AG04449 (cell line): ENCODE results near the gene GSK3B.

Experiments
- CTCF ChIA-PET: fragments of 350-600 bp; formaldehyde crosslinking; extraction: SDS; loops from one replicate; lab custom pipeline; 2021; ENCODE audit warnings: antibody characterized with exemption; lab: Yijun Ruan, JAX
- POLR2A ChIA-PET: fragments of 400-600, 350-600 bp; formaldehyde crosslinking; extraction: SDS; loops from one replicate; lab custom pipeline; 2020; ENCODE audit warnings: antibody characterized with exemption, inconsistent platforms; lab: Yijun Ruan, JAX
- DNase-seq: peaks from one replicate; pipeline ENCODE4 v3.0.0-alpha.2; 2010; ENCODE audit warnings: low read depth, low spot score
- H3K4me3 ChIP-seq: 2 replicates; pipeline ENCODE4 v1.5.1; 2011; ENCODE audit warnings: low read depth, mild to moderate bottlenecking, control low read depth, low read length
- CTCF ChIP-seq: IDR thresholded peaks from one replicate; pipeline ENCODE4 v1.5.1; 2011; ENCODE audit warnings: mild to moderate bottlenecking, moderate library complexity, low read length, control low read depth, inconsistent platforms; ENCODE audit not compliant: insufficient read depth; ENCODE audit errors: missing control alignments

Gene GSK3B

GRCh38 chr3:119964294-119964693 is 130.0 kb downstream of the GSK3B start:
- ChIA-PET POLR2A (no interaction called here), CTCF (interaction anchor here (0.6 kb wide), 1 partner anchor 52 kb away, joined by 3 read pairs; no protein-coding TSS in a partner anchor)
- DNase-seq: no peak
- H3K4me3 ChIP-seq: no peak overlapping the region
- TF ChIP-seq CTCF: no peak

- no peak overlapping the region for H3K4me3 ChIP-seq
- ChIA-PET POLR2A (no interaction called here), CTCF (no interaction called here)
- DNase-seq: no peak
- TF ChIP-seq CTCF: no peak
Observed at GRCh38 chr3:119955972-119956371, 138.3 kb downstream of the GSK3B start.

- TF ChIP-seq CTCF: no peak
- ChIA-PET POLR2A (no interaction called here), CTCF (no interaction called here)
- no peak overlapping the region for H3K4me3 ChIP-seq
- no peak for DNase-seq
Observed at GRCh38 chr3:119950666-119951325, 143.5 kb downstream of the GSK3B start.

- TF ChIP-seq CTCF: no peak
- no peak overlapping the region for H3K4me3 ChIP-seq
- no peak for DNase-seq
- POLR2A ChIA-PET: no interaction called here
- CTCF ChIA-PET: interaction anchor here (1.0 to 1.3 kb wide), 2 partner anchors 11 to 16 kb away, joined by 3 read pairs; no protein-coding TSS in a partner anchor
Observed at GRCh38 chr3:119945291-119945690, 149.0 kb downstream of the GSK3B start.

- POLR2A ChIA-PET: no interaction called here
- no peak overlapping the region for H3K4me3 ChIP-seq
- DNase-seq: no peak
- CTCF ChIA-PET: no interaction called here
- TF ChIP-seq CTCF: no peak
Observed at GRCh38 chr3:119944091-119944490, 150.2 kb downstream of the GSK3B start.

GRCh38 chr3:119939077-119939476 is 155.2 kb downstream of the GSK3B start:
- ChIA-PET POLR2A (no interaction called here), CTCF (interaction anchor here (1.1 to 1.2 kb wide), 2 partner anchors 11 to 15 kb away, joined by 3 to 4 read pairs; no protein-coding TSS in a partner anchor)
- no peak overlapping the region for H3K4me3 ChIP-seq
- no peak for DNase-seq
- no peak for TF ChIP-seq CTCF
